Fibroblast of lung (primary cell): ENCODE measurements around the gene PLEKHA5.

Experiments used
- CTCF ChIP-seq, 2 donors: IDR thresholded peaks in 1 of 2; conservative IDR thresholded peaks in 1 of 2; 1 replicate in 1 of 2; 2 replicates in 1 of 2; pipeline ENCODE4 v1.5.1; 2011 to 2012; ENCODE audit warnings: low read length in 2 of 2, control low read depth in 1 of 2, inconsistent platforms in 1 of 2, low read depth in 1 of 2, mild to moderate bottlenecking in 1 of 2
- EZH2 ChIP-seq: IDR thresholded peaks from 2 replicates; pipeline ENCODE4 v1.5.1; 2012; ENCODE audit warnings: low read length, control low read depth, mild to moderate bottlenecking; ENCODE audit errors: missing control alignments

GRCh38 chr12:19312637-19313036, 183.1 kb downstream of the PLEKHA5 start:
- TF ChIP-seq CTCF (conservative IDR thresholded peaks at IDR 0.05 in 1 of 2, IDR thresholded peaks at IDR 0.05 in 1 of 2; ENCODE audit: low read depth in 1 of 2, low read length in 2 of 2) (no peak), EZH2 (no peak)
